Measurements from ENCODE around the gene ATMIN. TPM values are rescaled to one million over a fixed set of nuclear protein-coding genes. Genes with fewer than 3 reads are reported as not detected.

The ATMIN gene
- total and polyA plus RNA-seq, 2 donors (not counting 3 experiments of a cell fraction or from before 2014, with no cell fraction given), result 15.0 to 22.4 TPM

DNA sequence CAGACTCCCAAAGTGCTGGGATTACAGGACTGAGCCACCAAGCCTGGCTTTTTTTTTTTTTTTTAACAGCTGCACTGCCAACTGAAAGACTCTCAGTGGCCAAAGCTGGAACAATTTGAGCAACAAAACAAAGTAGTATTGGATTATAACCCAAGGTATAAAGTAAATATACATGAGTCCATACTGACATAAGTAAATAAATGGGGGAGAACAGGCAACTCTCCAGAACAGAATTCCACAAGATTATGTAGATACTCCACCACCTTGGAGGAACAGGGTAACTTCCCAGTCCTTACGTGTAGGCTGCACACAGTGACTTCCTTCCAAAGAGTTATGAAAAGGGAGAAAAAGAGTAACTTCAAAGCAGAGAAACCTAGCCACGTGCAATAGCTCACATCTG lies 44.7 kb upstream of the ATMIN start:
- H3K4me2 ChIP-seq (ENCODE audit: insufficient read depth, low read length), result no peak overlapping the region
- intact Hi-C loops (cut with micrococcal nuclease), result no loop called here

DNA sequence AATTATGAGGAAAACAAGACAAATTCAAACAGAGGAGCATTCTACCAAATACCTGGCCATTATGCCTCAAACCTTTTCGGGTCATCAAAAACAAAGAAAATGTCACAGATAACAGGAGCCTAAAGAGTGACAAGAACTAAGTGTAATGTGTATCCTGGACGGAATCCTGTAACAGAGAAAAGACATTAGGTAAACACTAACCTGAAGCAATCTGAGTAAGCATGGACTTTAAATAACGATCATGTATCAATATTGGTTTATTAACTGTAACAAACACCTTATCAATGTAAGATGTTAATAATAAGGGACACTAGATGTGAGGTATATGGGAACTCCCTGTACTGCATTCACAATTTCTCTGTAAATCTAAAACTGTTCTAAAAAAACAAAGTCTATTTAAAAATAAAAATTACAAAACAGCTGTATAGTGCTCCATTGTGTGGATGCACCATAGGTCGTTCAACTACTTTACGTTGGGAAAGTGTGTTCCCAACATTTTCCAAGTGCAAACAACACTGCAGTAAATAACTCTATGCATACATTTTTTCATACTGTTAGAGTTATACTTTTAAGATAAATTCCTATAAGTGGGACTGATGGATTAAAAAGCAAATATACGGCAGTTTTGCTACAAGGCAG lies 43.7 kb upstream of the ATMIN start:
- dilution Hi-C loops (cut with MboI; ENCODE audit: extremely low pct_ligation_motif_present, low sequenced_read_pairs), result no loop called here
- intact Hi-C loops (cut with micrococcal nuclease), result no loop called here
- no peak for TF ChIP-seq POLR2A (IDR thresholded peaks at IDR 0.05; ENCODE audit: low read depth, low read length)
- Histone ChIP-seq H3K4me2 (ENCODE audit: insufficient read depth, low read length) (no peak overlapping the region), H3K27ac (ENCODE audit: insufficient read depth, low read depth, low read length) (no peak overlapping the region), H3K9me3 (replicated peaks; ENCODE audit: control insufficient read depth, insufficient read depth, low read length) (no peaks in the 10 kb centered on the region), H3K9me1 (replicated peaks; ENCODE audit: control insufficient read depth, extremely low read depth, insufficient read depth, low read length) (no peaks in the 10 kb centered on the region), H3K79me2 (ENCODE audit: control insufficient read depth, insufficient read depth, low read length) (peaks cover 72% of the 10 kb centered on the region), H2AFZ (ENCODE audit: low read depth, low read length) (no peak overlapping the region), H3K4me1 (ENCODE audit: control insufficient read depth, extremely low read depth, insufficient read depth, low read length) (peaks cover 19% of the 10 kb centered on the region), H3K9ac (replicated peaks; ENCODE audit: extremely low read depth, insufficient read depth, low read length) (no peak overlapping the region), H3K27me3 (ENCODE audit: control insufficient read depth in 2 of 2, insufficient read depth in 2 of 2, low read length in 2 of 2) (no peaks in the 10 kb centered on the region), H3K36me3 (ENCODE audit: control insufficient read depth in 2 of 2, extremely low read depth in 1 of 2, insufficient read depth in 2 of 2, low read length in 2 of 2) (no peaks in the 10 kb centered on the region), H3K4me3 (replicated peaks in 1 of 3; ENCODE audit: insufficient read depth in 1 of 3, low read depth in 1 of 3, low read length in 3 of 3) (no peak overlapping the region), H4K20me1 (replicated peaks; ENCODE audit: control insufficient read depth, extremely low read depth, insufficient read depth, low read length) (no peaks in the 10 kb centered on the region)
- BruUV-seq (replicated peaks), result no TSS peak
- no peak for FAIRE-seq
- DNase-seq (ENCODE audit: low read depth, low spot score), result no peak
- CTCF ChIA-PET, result interaction anchor here (0.6 to 3.3 kb wide), 4 partner anchors 12 to 484 kb away, joined by 3 to 38 read pairs (median 18); no protein-coding TSS in a partner anchor
- POLR2A ChIA-PET, result no interaction called here

More for the DNA sequence above, 44.7 kb upstream of the ATMIN start:
- Histone ChIP-seq H3K27ac (ENCODE audit: insufficient read depth, low read depth, low read length) (no peak overlapping the region), H3K9me1 (replicated peaks; ENCODE audit: control insufficient read depth, extremely low read depth, insufficient read depth, low read length) (no peaks in the 10 kb centered on the region), H3K27me3 (ENCODE audit: control insufficient read depth in 2 of 2, insufficient read depth in 2 of 2, low read length in 2 of 2) (no peaks in the 10 kb centered on the region), H3K4me3 (replicated peaks in 1 of 3; ENCODE audit: insufficient read depth in 1 of 3, low read depth in 1 of 3, low read length in 3 of 3) (no peak overlapping the region), H2AFZ (ENCODE audit: low read depth, low read length) (no peak overlapping the region), H3K36me3 (ENCODE audit: control insufficient read depth in 2 of 2, extremely low read depth in 1 of 2, insufficient read depth in 2 of 2, low read length in 2 of 2) (no peaks in the 10 kb centered on the region), H3K4me1 (ENCODE audit: control insufficient read depth, extremely low read depth, insufficient read depth, low read length) (peaks cover 22% of the 10 kb centered on the region), H3K9ac (replicated peaks; ENCODE audit: extremely low read depth, insufficient read depth, low read length) (no peak overlapping the region), H4K20me1 (replicated peaks; ENCODE audit: control insufficient read depth, extremely low read depth, insufficient read depth, low read length) (no peaks in the 10 kb centered on the region), H3K9me3 (replicated peaks; ENCODE audit: control insufficient read depth, insufficient read depth, low read length) (no peaks in the 10 kb centered on the region), H3K79me2 (ENCODE audit: control insufficient read depth, insufficient read depth, low read length) (peaks cover 67% of the 10 kb centered on the region)
- no peak for TF ChIP-seq MYC (IDR thresholded peaks at IDR 0.05; ENCODE audit: low read depth, low read length)
- TF ChIP-seq POLR2AphosphoS5 (IDR thresholded peaks at IDR 0.05; ENCODE audit: insufficient read depth, low read depth, low read length), result no peak
- TF ChIP-seq EZH2 (IDR thresholded peaks at IDR 0.05; ENCODE audit: borderline replicate concordance, low read depth, low read length, severe bottlenecking), result no peak
- TF ChIP-seq, protein P1, sequence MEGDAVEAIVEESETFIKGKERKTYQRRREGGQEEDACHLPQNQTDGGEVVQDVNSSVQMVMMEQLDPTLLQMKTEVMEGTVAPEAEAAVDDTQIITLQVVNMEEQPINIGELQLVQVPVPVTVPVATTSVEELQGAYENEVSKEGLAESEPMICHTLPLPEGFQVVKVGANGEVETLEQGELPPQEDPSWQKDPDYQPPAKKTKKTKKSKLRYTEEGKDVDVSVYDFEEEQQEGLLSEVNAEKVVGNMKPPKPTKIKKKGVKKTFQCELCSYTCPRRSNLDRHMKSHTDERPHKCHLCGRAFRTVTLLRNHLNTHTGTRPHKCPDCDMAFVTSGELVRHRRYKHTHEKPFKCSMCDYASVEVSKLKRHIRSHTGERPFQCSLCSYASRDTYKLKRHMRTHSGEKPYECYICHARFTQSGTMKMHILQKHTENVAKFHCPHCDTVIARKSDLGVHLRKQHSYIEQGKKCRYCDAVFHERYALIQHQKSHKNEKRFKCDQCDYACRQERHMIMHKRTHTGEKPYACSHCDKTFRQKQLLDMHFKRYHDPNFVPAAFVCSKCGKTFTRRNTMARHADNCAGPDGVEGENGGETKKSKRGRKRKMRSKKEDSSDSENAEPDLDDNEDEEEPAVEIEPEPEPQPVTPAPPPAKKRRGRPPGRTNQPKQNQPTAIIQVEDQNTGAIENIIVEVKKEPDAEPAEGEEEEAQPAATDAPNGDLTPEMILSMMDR (IDR thresholded peaks at IDR 0.05; ENCODE audit: extremely low read depth in 1 of 2, insufficient read depth in 1 of 2, low read depth in 1 of 2, low read length in 2 of 2), result no peak
- POLR2A ChIA-PET, result no interaction called here
- FAIRE-seq (no peak), DNase-seq (ENCODE audit: low read depth, low spot score) (no peak)
- CTCF ChIA-PET, result interaction anchor here (0.6 to 2.3 kb wide), 3 partner anchors 16 to 483 kb away, joined by 3 to 11 read pairs (median 3); no protein-coding TSS in a partner anchor
- no TSS peak for BruUV-seq (replicated peaks)
- dilution Hi-C loops (cut with MboI; ENCODE audit: extremely low pct_ligation_motif_present, low sequenced_read_pairs), result no loop called here

Measured in endothelial cell of umbilical vein (primary cell).